Stimulated activated CD8-positive, alpha-beta memory T cell treated with anti-CD3 and anti-CD28 coated beads, Interleukin-2, amount 100 ng/mL, for 1 hour (primary cell): ENCODE data around the gene EIF2S3.
"Not testable (repeated sequence)": the region's sequence is repeated elsewhere in the genome, so short reads cannot be mapped to it uniquely, and the experiment has no call there.

ENCODE experiments used
- DNase-seq, 2 donors: peaks; one replicate each; pipeline ENCODE4 v3.0.0-alpha.2; 2020; ENCODE audit warnings: low read depth in 2 of 2

EIF2S3 gene

DNA sequence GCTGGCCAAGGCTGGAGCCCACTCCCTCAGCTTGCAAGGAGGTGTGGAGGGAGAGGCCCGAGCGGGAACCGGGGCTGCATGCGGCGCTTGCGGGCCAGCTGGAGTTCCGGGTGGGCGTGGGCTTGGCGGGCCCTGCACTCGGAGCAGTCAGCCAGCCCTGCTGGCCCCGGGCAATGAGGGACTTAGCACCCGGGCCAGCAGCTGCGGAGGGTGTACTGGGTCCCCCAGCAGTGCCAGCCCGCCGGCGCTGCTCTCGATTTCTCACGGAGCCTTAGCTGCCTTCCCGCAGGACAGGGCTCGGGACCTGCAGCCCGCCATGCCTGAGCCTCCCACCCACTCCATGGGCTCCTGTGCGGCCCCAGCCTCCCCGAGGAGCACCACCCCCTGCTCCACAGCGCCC is 5.1 kb upstream of the EIF2S3 start:
- DNase-seq: not testable (repeated sequence)

DNA sequence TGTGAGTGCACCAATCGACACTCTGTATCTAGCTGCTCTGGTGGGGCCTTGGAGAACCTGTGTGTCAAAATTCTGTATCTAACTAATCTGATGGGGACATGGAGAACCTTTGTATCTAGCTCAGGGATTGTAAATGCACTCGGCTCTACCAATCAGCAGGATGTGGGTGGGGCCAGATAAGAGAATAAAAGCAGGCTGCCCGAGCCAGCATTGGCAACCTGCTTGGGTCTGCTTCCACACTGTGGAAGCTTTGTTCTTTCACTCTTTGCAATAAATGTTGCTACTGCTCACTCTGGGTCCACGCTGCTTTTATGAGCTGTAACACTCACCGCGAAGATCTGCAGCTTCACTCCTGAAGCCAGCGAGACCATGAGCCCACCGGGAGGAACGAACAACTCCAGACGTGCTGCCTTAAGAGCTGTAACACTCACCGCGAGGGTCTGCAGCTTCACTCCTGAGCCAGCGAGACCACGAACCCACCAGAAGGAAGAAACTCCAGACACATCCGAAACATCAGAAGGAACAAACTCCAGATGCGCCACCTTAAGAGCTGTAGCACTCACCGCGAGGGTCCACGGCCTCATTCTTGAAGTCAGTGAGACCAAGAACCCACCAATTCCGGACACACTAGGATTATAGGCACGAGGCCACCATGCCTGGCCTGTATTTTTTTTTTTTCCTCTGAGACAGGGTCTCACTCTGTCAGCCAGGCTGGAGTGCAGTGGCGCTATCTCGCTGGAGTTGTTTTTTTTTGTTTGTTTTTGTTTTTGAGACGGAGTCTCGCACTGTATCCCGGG is 4.0 kb upstream of the EIF2S3 start:
- DNase-seq: not testable (repeated sequence)

- DNase-seq: no peak
Measured at GRCh38 chrX:24055043-24055356, 244 bp downstream of the EIF2S3 start.

GRCh38 chrX:24063488-24063887 is 8.7 kb downstream of the EIF2S3 start:
- no peak for DNase-seq

DNA sequence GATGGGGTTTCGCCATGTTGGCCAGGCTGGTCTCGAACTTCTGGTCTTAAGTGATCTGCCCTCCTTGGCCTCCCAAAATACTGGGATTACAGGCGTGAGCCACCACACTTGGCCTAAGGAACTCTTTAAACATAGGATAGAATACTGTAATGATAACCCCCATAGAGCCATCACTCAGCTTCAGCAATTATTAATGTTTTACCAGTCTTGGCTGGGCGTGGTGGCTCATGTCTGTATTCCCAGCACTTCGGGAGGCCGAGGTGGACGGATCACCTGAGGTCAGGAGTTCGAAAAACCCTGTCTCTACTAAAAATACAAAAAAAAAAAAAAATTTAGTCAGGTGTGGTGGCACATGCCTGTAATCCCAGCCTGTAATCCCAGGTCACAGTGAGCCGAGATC is 15.1 kb downstream of the EIF2S3 start:
- DNase-seq: no peak

DNA sequence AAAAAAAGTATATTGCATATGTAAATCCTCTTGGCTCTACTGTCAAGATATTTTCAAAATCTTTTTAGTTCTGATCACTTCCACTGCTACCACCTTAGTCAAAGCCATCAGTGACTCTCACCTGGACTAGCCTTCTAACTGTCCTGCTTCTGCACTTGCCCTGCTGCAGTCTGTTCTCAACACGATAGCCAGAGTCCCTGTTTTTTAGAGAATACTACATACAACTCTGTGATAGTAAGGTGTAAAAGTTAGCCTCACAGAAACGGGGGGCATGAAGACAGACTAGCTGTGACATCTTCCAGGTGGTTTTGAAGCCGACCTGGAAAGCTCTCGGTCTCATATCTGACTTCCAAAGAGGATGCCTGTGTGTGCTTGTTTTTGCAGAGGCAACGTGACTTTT is 24.7 kb downstream of the EIF2S3 start:
- no peak for DNase-seq

DNA sequence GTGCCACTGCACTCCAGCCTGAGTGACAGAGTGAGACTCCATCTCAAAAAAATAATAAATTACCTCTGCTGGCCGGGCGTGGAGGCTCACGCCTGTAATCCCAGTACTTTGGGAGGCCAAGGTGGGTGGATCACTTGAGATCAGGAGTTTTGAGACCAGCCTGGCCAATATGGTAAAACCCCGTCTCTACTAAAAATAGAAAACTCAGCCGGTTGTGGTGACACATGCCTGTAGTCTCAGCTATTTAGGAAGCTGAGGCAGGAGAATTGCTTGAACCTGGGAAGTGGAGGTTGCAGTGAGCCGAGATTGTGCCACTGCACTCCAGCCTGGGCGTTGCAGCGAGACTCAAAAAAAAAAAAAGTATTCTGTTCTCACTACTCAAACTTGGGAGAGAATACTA is 25.5 kb downstream of the EIF2S3 start:
- not testable (repeated sequence) for DNase-seq

- DNase-seq: no peak
Measured at GRCh38 chrX:24080704-24081103, 25.9 kb downstream of the EIF2S3 start.

GRCh38 chrX:24081661-24082154 is 27.0 kb downstream of the EIF2S3 start:
- DNase-seq: peak; percentile 2 to 8

GRCh38 chrX:24082447-24082846 is 27.7 kb downstream of the EIF2S3 start:
- no peak for DNase-seq

DNA sequence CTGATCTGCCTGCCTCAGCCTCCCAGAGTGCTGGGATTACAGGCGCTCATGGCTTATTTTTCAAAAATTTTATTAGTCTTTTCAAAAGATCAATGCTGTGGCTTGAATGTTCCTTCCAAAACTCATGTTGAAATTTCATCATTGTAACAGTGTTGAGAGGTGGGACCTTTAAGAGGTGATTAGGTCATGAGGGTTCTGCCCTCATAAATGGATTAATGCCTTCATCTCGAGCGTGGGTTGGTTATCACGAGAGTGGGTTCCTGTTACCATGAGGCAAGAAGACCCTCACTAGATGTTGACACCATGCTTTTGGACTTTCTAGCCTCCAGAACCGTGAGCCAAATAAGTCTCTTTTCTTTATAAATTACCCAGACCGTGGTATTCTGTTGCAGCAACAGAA is 30.3 kb downstream of the EIF2S3 start:
- no peak for DNase-seq

DNA sequence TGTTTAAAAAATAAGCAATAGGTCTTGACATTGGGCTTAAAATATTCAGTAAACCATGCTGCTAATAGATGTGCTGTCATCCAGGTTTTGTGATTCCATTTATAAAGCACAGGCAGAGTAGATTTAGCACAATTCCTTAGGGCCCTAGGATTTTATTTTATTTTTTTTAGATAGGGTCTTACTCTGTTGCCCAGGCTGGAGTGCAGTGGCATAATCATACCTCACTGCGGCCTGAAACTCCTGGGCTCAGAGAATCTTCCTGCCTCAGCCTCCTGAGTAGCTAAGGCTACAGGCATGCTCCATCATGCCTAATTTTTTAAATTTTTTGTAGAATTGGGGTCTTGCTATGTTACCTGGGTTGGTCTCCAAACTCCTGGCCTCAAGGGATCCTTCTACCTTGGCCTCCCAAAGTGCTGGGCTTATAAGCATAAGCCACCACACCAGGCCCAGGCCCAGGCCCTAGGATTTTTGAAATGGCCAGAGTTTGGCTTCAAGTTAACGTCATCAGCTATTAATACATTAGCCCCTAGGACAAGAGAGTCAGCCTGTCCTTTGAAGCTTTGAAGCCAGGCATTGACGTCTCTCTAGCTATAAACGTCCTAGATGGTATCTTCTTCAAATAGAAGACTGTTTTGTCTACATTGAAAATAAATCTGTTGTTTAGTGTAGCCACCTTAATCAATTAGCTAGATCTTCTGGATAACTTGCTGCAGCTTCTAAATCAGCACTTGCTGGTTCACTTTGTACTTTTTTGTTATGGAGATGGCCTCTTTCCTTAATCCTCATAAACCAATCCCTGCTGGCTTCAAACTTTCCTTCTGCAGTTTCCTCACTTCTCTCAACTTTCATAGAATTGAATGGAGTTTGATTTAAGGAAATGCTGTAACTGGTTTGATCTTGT is 35.8 kb downstream of the EIF2S3 start:
- DNase-seq: no peak

GRCh38 chrX:24093746-24094145 is 39.0 kb downstream of the EIF2S3 start:
- no peak for DNase-seq

GRCh38 chrX:24097741-24098260 is 43.0 kb downstream of the EIF2S3 start:
- DNase-seq: no peak

DNA sequence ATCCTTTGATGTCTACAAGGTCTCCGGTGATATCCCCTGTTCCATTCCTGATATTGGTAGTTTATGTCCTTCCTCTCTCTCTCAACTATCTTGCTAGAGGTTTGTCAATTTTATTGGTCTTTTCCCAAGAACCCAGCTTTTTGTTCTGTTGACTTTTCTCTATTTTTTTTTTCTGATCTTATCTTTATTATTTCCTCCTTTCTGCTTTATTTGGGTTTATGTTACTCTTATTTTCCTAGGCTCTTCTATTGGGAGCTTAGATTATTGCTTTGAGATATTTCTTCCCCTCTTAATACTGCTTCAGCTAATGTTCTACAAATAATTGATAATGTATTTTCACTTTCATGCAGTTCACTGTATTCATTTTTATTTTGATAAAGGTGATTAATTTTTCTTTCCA is 44.2 kb downstream of the EIF2S3 start:
- DNase-seq: no peak

- no peak for DNase-seq
Measured at GRCh38 chrX:24099394-24099793, 44.6 kb downstream of the EIF2S3 start.

GRCh38 chrX:24100713-24101112 is 46.0 kb downstream of the EIF2S3 start:
- no peak for DNase-seq

GRCh38 chrX:24110069-24110468 is 55.3 kb downstream of the EIF2S3 start:
- no peak for DNase-seq

DNA sequence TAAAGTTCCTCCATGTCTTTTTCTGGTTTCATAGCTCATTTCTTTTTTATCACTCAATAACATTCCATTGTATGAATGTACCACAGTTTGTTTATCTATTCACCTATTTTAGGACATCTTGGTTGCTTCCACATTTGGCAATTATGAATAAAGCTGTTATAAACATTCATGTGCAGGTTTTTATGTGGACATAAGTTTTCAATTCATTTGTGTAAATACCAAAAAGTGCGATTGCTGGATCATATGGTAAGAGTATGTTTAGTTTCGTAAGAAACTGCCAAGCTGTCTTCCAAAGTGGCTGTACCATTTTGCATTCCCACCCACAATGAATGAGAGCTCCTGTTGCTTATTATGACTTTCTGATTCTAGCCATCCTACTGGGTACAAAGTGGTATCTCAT is 58.4 kb downstream of the EIF2S3 start:
- no peak for DNase-seq

GRCh38 chrX:24117258-24117657 is 62.5 kb downstream of the EIF2S3 start:
- no peak for DNase-seq

- DNase-seq: no peak
Measured at GRCh38 chrX:24124244-24124799, 69.6 kb downstream of the EIF2S3 start.

DNA sequence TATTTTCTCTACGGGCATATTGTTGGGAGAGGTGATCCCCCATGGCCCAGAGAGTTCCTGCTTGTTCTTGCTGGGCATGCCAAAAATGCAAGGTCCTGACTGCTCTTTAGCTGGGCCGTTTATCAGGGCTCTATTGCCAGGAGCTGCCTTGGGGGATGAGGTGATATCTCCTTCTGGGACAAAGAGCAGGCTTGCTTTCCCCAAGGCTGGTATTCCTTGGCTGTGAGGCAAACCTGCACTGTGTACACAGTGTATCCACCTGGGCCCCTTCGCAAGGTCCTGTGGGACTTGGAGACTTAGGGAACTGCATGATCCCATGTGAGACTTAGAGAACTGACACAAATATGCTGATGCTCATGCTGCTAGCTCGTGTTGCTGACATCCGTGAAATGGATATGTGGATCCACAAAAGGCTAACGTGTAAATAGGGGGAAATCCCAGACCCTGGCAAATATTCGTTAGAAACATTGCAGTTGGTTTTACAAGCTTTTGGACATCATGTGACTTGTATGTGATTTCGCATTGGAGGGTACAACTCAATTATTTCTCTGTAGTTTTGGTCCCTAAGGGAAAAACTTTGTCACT is 70.4 kb downstream of the EIF2S3 start:
- DNase-seq: no peak
